ENCODE data around the gene OLFM2. TPM values are rescaled to one million over a fixed set of nuclear protein-coding genes. Genes with fewer than 3 reads are reported as not detected.

The OLFM2 gene
- total RNA-seq, 4 donors from 2014 or later: 0.25 to 0.78 TPM; not detected in 2

- Histone ChIP-seq H3K9me3 (no peaks in the 10 kb centered on the region), H3K27me3 (no peaks in the 10 kb centered on the region), H3K36me3 (peaks cover 0 to 20% of the 10 kb centered on the region in 2 donors), H3K4me3 (peak within 1 kb of the TSS; percentile 74 to 99 (median 94)), H3K4me1 (peaks cover 12 to 18% of the 10 kb centered on the region in 2 donors), H3K27ac (peak within 1 kb of the TSS; percentile 78 to 90 (median 87))
- intact Hi-C loops (cut with DNase I; ENCODE audit: low total_unique reads): loop anchor here (1.0 to 10.0 kb wide), 3 partner anchors 16 to 695 kb away; partner anchors contain the start of genes FBXL12, ICAM3, RAVER1 and ZNF317
- TF ChIP-seq POLR2A (IDR thresholded peaks at IDR 0.05) (peak; percentile 24 to 52), CTCF (IDR thresholded peaks at IDR 0.05 in 4 of 5, conservative IDR thresholded peaks at IDR 0.05 in 1 of 5) (peak; percentile 36 to 74 (median 43))
- in situ Hi-C loops (cut with MboI; ENCODE audit: low sequenced_read_pairs in 4 of 4): no loop called here
- ATAC-seq (peak; percentile 98 to 99), DNase-seq (peak; percentile 98 to 99)
Measured at GRCh38 chr19:9834726-9835506, 101.4 kb downstream of the OLFM2 start, which contains the start of gene PIN1. Gene PIN1 (plus strand): TSS chr19:9835318. CDS start chr19:9835345, 27 bp downstream.

GRCh38 chr19:9834307-9834725 lies 102.0 kb downstream of the OLFM2 start:
- Histone ChIP-seq H3K27me3 (no peaks in the 10 kb centered on the region), H3K27ac (peak overlapping the region; percentile 76 to 90 (median 86)), H3K4me1 (peaks cover 12 to 20% of the 10 kb centered on the region in 2 donors), H3K9me3 (no peaks in the 10 kb centered on the region), H3K36me3 (peaks cover 0 to 14% of the 10 kb centered on the region in 2 donors), H3K4me3 (peak overlapping the region; percentile 74 to 94 (median 92))
- intact Hi-C loops (cut with DNase I; ENCODE audit: low total_unique reads) (loop anchor here (10.0 kb wide), 1 partner anchor 500 kb away; the partner anchor contains the start of genes ICAM3 and RAVER1), in situ Hi-C loops (cut with MboI; ENCODE audit: low sequenced_read_pairs in 4 of 4) (no loop called here)
- ATAC-seq (no peak), DNase-seq (no peak)
- TF ChIP-seq CTCF (IDR thresholded peaks at IDR 0.05 in 4 of 5, conservative IDR thresholded peaks at IDR 0.05 in 1 of 5) (no peak), POLR2A (IDR thresholded peaks at IDR 0.05) (no peak)

- DNase-seq (no peak), ATAC-seq (no peak)
- TF ChIP-seq POLR2A (IDR thresholded peaks at IDR 0.05) (no peak), CTCF (IDR thresholded peaks at IDR 0.05 in 4 of 5, conservative IDR thresholded peaks at IDR 0.05 in 1 of 5) (no peak)
- H3K4me1 ChIP-seq: peaks cover 16 to 22% of the 10 kb centered on the region in 2 donors
- H3K9me3 ChIP-seq: no peaks in the 10 kb centered on the region
- peak overlapping the region; percentile 75 to 98 (median 88) for H3K4me3 ChIP-seq
- no peaks in the 10 kb centered on the region for H3K27me3 ChIP-seq
- H3K27ac ChIP-seq: peak overlapping the region in 3 of 4 donors; percentile 83 to 87 (median 85)
- in situ Hi-C loops (cut with MboI; ENCODE audit: low sequenced_read_pairs in 4 of 4) (no loop called here), intact Hi-C loops (cut with DNase I; ENCODE audit: low total_unique reads) (no loop called here)
- no peaks in the 10 kb centered on the region for H3K36me3 ChIP-seq
Measured at GRCh38 chr19:9828551-9829063, 107.7 kb downstream of the OLFM2 start.

- intact Hi-C loops (cut with DNase I; ENCODE audit: low total_unique reads) (loop anchor here (1.0 kb wide), 1 partner anchor 8 kb away; the partner anchor contains the start of gene FBXL12), in situ Hi-C loops (cut with MboI; ENCODE audit: low sequenced_read_pairs in 4 of 4) (no loop called here)
- Histone ChIP-seq H3K9me3 (no peaks in the 10 kb centered on the region), H3K27ac (peak within 1 kb of the TSS; percentile 83 to 88 (median 86)), H3K4me3 (peak within 1 kb of the TSS; percentile 75 to 98 (median 88)), H3K4me1 (peaks cover 16 to 22% of the 10 kb centered on the region in 2 donors), H3K36me3 (no peaks in the 10 kb centered on the region), H3K27me3 (no peaks in the 10 kb centered on the region)
- DNase-seq (peak; percentile 84 to 86), ATAC-seq (peak; percentile 98 to 99)
- TF ChIP-seq POLR2A (IDR thresholded peaks at IDR 0.05): peak; percentile 71 to 92
- TF ChIP-seq CTCF (IDR thresholded peaks at IDR 0.05 in 4 of 5, conservative IDR thresholded peaks at IDR 0.05 in 1 of 5): no peak
Measured at GRCh38 chr19:9827289-9828238, 108.8 kb downstream of the OLFM2 start, which contains the start of gene UBL5. Gene UBL5 (plus strand): TSS chr19:9827918. CDS start chr19:9828338, 420 bp downstream.
